Occipital lobe (tissue), 2 donors: Measurements from ENCODE around the gene SLC29A4. TPM values are rescaled to one million over a fixed set of nuclear protein-coding genes. Genes with fewer than 3 reads are reported as not detected.
"Not testable (repeated sequence)": the region's sequence is repeated elsewhere in the genome, so short reads cannot be mapped to it uniquely, and the experiment has no call there.

ENCODE experiments used
- DNase-seq: peaks from one replicate; lab custom pipeline; 2025; lab: John Stamatoyannopoulos, UW
- total RNA-seq: library from RNA; depleted of rRNA; stranded (reverse); fragments of >200 nt; gene quantifications from one replicate; pipeline ENCODE4 v1.2.3, GENCODE V29; 2014

The SLC29A4 gene
- total RNA-seq, 1 donor from 2014 or later, result 16.1 TPM

DNA sequence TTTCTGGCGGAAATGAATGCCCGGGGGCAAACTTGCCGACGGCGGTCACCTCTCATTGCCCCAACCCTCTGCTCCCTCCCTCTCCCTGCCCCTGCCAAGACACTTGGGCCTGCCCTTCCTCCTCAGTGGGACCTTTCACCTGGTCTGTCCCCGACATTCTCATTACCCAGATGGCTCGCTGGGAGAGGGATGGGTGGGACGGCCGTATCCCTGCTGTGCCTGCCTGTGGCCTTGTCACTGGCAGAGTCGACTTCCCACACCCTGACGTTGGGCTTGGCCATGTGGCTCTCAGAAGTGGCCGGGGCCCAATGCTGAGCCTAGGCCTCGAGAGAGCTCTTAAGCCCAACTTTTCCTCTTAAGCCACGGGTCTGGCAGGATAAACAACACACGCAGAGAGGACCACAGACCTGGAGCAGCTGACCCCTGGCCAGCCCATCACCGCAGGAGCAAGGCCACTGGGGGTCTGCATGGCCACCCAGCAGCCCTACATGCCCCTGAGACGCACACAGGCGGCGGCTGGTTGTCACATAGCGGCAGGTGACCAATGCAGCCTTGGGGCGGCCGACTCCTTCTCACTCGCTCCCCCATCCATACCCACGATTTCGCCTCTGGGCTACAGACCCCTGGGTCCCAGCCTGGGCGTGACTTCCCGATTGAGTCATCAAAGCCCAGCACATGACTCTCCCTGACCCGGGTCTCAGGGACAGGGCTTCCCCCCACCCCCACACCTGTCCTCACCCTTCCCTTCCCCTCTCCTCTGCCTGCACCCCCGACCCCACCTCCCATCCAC lies 40.1 kb downstream of the SLC29A4 start:
- DNase-seq, result no peak

DNA sequence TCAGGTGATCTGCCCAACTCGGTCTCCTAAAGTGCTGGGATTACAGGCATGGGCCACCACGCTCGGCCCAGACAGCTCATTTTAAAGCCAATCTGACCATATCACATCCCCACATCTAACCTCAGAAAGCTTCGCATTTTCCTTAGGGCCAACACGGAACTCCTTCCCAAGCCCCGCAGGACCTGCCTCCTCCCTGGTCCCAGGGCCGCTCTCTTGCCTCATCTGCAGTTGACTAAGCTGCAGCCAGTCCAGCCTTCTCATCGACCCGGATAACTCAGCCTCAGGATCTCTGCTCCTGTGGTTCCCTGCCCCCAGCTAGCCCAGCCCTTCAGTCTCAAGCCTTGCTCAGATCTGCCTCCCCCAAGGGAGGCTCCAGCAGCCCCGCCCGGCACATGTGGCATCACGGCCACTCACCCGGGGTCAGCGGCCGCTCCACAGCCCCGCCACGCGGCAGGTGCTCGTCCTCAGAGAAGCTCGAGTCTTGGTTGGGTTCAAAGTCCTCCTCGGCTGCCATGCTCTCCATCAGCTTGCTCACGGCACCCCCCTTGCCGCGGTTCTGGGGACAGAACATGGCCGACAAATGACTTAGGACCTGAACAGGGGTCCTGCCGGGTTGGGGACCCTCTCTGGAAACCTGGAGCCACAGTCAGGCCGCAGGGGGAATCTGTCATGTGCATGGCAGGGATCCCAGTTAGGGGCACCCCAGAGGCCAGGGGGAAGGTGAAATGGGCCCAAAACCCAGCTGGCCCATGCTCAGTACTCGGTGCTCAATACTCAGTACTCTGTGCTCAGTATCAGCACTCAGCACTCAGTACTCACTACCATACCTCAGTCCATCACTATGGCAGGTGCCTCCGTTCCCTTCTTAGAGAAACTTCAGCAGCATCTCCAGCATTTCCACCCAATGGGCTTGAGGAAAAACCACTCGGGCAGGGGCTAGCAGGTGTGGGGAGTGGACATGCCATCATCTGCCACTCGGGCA lies 41.3 kb downstream of the SLC29A4 start:
- not testable (repeated sequence) for DNase-seq

DNA sequence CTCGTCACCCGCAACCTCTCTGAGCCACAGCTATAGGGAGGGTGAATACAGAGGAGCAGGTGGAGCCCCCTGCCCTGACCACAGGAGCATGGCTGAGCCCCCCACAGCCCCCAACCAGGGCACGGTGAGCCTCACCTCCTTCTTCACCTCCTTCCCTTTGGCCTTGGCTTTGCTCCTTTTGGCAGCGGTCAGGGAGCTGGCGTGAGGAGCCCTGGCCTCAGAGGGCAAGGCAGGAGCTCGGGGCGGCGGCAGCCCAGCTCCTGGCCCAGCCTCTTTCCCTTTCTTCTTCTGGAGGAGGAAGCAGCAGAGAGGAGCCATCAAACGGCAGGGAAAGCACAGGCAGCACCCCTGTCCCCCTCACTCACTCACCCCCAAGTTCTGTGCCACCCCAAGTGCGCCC lies 42.2 kb downstream of the SLC29A4 start:
- DNase-seq, result no peak

DNA sequence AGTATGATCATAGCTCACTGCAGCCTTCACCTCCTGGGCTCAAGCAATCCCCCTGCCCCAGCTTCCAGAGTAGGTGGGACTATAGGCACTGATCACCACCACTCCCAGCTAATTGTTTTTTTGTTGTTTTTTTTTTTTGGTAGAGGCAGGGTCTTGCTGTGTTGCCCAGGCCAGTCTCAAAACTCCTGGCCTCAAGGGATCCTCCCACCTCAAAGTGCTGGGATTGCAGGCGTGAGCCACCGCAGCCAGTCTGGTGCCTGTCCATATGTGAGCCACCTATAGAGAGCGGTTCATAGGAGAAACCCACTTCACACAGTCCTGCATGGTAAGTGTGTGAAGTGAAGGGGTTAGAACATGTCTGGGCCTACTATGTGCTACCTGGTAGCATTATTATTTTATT lies 47.5 kb downstream of the SLC29A4 start:
- no peak for DNase-seq

DNA sequence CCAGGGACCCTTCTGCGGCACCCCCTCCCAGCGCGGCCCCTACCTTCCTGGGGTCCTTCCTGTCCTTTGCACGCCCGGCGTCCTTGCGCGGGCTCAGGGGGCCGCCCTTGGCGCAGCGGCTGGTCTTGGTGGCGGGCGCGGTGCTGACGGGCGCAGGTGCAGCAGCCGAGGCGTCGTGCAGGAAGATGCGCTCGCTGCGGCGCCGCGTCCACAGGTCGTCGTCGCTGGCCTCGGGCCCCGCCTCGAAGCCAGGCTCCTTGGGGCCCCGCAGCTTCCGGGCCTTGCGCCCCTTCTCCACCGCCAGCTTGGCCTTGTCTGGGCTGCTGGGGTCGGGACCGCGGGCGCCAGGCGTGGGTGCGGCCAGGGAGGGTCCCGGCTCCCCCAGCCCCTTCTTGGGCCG lies 49.8 kb downstream of the SLC29A4 start:
- DNase-seq, result no peak

DNA sequence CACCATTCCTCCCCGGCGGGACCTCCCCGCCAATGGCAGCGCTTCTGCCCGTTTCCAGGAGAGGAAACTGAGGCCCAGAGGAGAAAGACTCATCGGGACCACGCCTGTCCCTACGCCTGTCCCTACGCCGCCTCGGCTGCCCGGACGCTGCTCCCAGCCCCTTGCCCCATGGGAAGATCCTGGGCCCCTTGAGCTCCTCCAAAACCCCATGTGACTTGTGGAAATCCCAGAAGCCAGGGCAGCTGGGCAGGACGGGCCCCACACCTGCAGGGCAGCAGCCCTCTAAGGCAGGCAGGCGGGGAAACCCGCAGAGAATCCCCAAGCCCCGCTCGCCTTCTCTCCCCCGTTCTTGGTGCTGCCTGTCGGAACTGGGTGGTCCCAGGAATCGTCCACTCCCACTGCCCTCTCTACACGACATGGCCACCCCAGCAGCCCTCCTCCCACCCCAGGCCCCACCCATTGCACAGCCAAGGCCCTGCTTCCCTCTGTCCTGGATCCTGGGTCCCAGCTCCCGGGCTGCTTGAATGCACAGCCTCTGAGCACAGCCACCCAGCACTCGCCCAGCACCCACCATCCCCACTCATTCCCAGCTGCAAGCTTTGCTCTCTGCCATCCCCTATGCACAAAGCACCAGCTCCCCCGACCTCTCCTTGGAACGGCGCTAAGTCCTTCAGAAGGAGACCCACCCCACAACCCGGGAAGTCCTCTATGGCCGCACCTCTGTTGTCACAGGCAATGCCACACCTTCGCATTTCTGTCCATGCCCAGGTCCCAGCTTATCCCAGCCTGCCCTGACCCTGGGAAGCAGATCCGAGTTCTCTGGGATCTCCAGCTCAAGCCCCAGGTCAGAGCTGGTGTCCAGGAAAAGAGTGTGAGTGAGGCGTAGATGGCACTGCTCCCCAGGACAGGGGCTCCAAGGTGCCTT lies 50.6 kb downstream of the SLC29A4 start:
- no peak for DNase-seq

DNA sequence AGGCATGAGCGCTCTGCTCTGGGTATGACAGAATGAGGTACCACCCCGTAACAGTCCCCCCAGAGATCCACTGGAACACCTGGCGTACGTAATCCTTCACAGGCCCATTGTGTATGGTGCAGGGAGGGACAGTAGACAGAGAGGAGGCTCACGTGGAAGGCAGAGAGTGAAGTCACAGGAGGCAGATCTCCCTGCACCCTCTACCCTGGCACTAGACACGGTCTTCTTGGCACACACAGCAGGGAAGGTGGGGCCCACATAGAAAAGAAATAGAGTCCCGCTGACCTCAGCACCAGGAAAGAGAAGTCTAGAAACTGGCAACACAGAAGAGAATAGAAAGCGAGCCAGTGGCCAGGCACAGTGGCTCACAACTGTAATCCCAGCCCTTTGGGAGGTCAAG lies 51.9 kb downstream of the SLC29A4 start:
- no peak for DNase-seq

DNA sequence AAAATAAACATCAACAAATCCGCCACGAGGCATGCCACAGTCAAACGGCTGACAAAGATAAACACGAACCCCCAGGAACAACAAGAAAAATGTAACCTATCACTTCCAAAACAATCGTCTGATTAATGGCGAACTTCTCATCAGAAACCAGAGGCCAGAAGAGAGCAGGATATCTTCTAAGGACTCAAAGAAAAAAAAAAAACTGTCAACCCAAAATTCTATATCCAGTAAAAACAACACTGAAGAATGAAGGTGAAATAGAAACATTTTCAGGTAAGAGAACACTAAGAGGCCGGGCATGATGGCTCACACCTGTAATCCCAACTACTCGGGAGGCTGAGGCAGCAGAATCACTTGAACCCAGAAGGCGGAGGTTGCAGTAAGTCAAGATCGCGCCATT lies 54.3 kb downstream of the SLC29A4 start:
- no peak for DNase-seq

DNA sequence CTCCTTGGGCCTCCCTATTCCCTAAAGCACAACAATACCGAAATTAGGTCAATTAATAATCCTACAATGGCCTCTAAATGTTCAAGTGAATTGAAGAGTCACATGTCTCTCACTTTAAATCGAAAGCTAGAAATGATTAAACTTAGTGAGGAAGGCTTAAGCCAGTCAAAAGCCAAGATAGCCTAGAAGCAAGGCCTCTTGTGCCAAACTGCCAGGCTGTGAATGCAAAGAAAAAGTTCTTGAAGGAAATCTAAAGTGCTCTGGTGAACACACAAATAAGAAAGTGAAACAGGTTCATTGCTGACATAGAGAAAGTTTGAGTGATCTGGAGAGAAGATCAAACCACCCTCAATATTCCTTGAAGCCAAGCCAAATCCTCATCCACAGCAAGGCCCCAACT lies 57.2 kb downstream of the SLC29A4 start:
- DNase-seq, result no peak

DNA sequence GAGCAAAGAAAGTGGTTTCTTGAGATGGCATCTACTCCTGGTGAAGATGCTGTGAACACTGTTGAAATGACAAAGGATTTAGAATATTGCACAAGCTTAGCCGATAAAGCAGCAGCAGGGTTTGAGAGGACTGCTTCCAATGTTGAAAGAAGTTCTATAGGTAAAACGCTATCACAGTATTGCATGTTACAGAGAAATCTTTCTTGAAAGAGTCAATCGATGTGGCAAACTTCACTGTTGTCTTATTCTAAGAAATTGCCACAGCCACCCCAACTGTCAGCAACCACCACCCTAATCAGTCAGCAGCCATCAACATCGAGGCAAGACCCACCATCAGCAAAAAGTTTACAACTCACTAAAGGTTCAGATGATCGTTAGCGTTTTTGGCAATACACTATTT lies 59.9 kb downstream of the SLC29A4 start:
- no peak for DNase-seq

DNA sequence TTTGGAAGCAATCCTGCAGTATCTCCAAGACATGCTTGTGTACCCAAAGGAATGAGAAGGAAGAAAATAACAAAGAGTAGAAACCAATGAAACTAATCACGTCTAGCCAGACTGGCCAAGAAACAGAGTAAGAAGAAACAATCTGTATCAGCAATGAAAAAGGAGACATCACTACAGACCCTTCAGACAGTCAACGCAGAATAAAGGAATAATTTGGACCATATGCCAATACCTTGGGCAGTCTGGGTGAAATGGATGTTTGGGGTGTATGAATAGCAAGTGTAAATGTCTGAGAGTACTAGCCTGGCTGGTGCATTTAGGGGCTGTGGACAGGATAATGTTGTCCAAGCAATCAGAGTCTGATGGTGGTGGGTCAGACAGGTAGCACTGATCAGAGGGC lies 61.1 kb downstream of the SLC29A4 start:
- DNase-seq, result no peak

DNA sequence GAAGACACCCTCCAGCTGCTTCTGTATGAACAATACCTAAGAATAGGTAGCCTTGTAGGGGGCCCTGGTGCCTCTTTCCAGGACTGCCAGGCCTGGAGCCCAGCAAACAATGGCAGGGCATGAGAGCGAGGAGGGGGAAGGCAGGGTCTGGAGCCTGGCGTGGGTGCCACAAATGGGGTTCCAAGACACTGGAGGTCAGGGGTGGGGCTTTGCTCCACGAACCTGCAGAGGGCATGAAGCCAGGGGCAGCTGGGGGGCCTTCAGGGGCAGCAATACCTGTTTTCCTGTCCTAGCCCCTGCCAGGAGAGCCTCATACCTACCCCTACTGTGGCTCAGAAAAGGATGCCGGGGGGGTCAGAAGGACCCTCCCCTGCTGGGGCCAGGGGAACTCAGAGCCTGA lies 61.6 kb downstream of the SLC29A4 start:
- no peak for DNase-seq

DNA sequence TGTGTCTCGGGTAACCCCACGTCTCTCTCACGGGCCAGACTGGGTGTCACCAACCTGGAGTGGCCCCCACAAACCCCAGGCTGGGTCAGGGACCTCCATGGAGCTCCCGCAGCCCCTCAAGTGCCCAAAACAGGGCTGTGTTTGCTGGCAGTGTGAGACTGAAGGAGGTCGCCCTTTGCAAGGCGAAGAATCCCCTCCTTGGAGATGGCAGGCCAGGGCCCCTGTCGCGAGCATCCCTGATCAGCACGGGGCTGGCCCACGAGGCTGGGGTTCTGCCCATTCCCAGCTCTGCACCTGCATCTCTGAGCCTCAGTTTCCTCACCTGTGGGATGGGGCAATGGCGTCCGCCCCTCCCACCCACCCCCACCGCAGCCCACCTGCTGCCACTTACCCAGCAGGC lies 62.4 kb downstream of the SLC29A4 start:
- no peak for DNase-seq

DNA sequence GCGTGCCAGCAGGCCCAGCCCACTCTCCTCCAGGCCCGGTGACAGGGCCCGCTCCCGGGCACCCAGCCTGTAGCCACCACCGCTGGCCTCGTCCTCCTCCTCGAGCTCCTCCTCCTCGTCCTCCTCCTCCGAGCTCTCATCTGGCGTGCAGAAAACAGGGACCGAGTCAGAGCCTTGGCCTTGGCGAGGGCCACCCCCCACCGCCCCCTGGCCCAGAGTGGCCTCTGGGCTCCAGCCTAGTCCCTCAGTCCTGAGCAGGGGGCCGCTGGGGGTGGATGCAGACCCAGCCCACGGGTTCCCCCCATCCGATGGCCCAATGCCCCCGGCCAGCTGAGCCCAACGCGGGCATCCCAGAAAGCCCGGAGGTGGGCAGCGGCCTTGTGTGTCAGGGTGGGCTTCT lies 62.9 kb downstream of the SLC29A4 start:
- DNase-seq, result no peak

DNA sequence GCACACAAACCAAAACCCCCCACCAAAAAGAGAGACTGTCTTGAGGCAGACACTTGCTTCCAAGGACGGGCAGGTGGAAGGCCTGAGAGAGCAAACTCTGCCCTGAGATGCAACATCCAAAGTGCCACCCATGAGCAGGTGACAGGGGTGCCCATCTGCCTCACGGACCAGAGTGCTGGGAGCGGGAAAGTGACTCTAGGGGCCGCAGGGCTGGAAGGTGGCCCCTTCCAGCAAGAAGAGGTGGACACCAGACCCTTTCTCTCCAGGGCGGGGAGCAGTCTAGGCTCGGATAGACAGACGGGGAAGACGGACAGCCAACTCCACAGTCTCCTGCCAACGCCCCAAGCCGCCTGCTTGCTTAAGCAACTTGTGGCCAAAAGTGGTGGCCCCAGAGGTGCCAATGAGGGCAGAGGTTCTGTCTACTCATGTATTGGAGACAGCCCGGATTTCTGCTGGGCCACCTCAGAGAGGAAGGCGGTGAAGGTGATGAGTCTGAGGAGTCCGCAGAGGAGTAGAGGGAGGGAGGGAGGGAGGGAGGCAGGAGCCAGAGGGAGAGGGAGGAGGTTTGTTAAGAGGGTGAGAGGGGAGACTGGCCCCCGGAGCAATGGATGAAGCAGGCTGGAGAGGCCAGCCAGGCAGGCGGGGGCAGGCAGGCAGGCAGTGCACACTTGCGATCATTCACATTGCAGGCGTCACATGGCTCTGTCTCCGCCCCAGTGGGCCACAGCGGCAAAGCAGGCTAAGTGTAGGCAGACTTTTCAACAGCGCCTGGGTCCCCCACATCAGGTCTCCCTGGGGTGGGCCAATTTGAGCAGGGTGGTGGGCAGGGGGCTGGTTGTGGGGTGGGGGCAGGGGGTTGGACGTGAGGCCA lies 65.6 kb downstream of the SLC29A4 start:
- DNase-seq, result no peak

DNA sequence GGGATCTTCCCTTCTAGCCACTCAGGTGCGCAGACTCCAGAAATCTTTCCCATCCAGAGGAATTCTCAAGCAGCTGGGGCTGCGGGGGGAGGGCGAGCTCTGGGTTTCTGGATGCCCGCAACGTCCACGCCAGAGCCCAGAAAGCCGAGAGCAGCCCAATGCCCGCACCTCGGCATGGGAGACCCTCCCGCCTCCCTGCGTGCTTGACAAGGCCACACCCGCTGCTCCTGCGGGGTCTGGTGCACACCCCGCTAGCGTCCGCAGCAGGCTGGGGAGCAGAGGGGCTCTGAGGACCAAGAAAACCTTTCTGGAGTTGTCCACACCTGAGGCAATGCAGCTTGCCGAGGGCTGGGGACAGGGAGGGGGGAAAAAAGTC lies 66.2 kb downstream of the SLC29A4 start:
- no peak for DNase-seq

DNA sequence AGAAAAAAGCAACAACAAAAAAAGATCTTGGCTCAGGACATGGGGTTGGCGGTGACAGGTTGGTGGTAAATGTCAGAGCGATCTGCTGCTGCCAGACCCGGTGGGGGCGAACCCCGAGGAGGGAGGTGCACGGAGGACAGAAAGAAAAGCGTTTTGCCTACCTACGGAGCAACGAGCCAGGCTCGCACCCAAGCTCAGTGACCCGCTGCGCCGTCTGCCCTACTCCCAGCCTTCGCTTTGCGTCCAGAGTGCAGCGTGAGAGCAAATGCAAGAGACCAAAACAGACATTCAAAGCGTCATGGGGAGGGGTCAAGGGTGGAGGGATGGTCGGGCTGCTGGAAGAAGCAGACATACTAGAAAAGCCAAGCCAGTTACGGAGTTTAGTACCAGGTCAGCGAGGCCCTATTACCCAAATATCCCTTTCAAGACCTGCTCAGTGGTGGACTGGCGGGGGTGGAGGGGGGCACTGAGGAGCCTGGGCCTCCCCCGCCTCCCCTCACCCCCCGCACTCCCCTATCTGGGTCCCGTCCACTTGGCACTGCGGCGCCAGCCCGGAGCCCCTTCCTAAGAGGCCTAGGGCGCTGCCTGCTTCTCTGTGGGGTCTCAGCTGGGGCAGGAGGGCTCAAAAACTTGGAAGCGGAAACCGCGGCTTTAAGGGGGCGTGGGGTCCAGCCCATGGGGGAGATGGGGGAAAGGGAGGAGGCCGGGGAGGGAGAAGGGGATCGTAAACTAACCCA lies 66.9 kb downstream of the SLC29A4 start:
- no peak for DNase-seq

DNA sequence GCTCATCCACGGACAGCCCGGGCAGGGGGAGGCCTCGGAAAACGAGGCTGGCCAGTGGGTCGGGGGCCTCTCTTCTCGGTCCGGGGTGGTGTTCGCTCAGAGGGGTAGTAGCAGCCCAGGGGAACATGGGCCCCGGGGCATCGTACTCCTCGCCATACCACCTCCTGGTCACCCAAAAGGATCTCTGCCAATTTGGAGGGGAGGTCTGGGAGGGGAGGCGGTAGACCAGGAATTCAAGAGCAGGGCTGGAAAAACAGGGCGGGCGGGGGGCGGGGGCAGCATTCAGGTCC lies 67.4 kb downstream of the SLC29A4 start:
- no peak for DNase-seq

DNA sequence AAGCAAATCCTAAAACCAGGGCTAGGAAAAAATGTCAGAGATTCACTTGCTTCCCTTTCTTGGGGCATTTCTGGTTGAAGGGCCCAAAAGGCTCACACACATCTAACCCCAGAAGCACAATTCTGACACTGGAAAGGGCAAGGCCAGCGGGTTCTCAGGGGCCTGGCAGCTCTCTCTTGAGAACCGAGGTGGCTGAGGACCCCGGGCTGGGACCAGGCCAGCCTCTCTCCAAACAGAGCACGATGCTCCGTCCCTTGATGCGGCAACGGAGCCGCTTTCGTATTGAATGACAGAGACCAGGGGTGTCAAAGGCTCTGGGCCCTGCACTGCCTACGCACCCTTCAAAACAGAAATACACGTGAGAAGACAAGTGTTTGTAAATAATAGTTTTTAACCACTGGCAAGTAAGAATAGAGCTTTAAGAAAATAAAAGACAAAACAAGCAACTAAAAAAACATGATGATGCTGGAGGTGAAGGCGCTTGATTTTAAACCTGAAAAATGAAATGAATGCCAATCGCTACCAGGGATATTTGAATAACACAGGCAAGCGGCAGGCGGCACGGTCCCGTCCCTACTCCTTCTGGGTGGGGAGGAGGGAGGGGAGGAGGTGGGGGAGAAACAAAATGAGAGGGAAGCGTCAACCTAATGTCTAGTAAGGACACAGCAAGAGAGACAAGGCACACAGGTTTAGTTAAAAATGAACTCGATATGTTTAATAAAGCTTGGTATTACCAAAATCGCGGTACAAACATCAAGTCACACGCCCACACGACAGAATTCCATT lies 68.0 kb downstream of the SLC29A4 start:
- no peak for DNase-seq
